ENCODE results near the gene UPB1.

Gene UPB1

GRCh38 chr22:24457894-24458420, 37.2 kb upstream of the UPB1 start:
- TF ChIP-seq TAF1 (IDR thresholded peaks at IDR 0.05; ENCODE audit: low read depth), result no peak
- no peak for TF ChIP-seq CEBPB (IDR thresholded peaks at IDR 0.05)
- TF ChIP-seq CREB1 (IDR thresholded peaks at IDR 0.05; ENCODE audit: low read depth), result no peak
- TF ChIP-seq TEAD4 (IDR thresholded peaks at IDR 0.05), result no peak
- TF ChIP-seq EGR1 (IDR thresholded peaks at IDR 0.05), result no peak
- TF ChIP-seq TCF12 (IDR thresholded peaks at IDR 0.05; ENCODE audit: low read depth), result no peak
- TF ChIP-seq, protein P1, sequence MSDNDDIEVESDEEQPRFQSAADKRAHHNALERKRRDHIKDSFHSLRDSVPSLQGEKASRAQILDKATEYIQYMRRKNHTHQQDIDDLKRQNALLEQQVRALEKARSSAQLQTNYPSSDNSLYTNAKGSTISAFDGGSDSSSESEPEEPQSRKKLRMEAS (IDR thresholded peaks at IDR 0.05), result no peak
- TF ChIP-seq FOXM1 (IDR thresholded peaks at IDR 0.05; ENCODE audit: borderline replicate concordance, low read depth), result no peak
- TF ChIP-seq EP300 (IDR thresholded peaks at IDR 0.05; ENCODE audit: borderline replicate concordance), result no peak

DNA sequence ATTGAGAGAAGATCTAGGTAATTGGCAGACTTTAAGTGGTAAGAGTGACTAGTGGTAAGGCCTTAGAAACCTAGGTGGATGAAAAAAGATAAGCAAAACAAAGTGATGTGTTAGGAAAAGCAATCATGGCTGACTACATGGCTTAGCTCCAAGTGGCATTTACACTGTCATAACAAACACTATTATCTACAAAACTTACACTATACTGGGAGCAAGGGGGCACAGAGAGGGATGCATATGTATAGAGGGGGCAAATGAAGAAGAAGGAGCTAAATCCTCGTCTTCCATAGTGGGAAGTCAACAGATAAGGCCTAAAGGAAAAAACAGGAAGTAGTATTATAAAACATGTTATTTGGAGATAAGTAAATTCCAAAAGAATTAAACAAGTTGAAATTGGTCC, 35.2 kb upstream of the UPB1 start:
- no peak for TF ChIP-seq CREB1 (IDR thresholded peaks at IDR 0.05; ENCODE audit: low read depth)
- TF ChIP-seq RAD21 (IDR thresholded peaks at IDR 0.05; ENCODE audit: low read depth), result no peak
- TF ChIP-seq, protein P2, sequence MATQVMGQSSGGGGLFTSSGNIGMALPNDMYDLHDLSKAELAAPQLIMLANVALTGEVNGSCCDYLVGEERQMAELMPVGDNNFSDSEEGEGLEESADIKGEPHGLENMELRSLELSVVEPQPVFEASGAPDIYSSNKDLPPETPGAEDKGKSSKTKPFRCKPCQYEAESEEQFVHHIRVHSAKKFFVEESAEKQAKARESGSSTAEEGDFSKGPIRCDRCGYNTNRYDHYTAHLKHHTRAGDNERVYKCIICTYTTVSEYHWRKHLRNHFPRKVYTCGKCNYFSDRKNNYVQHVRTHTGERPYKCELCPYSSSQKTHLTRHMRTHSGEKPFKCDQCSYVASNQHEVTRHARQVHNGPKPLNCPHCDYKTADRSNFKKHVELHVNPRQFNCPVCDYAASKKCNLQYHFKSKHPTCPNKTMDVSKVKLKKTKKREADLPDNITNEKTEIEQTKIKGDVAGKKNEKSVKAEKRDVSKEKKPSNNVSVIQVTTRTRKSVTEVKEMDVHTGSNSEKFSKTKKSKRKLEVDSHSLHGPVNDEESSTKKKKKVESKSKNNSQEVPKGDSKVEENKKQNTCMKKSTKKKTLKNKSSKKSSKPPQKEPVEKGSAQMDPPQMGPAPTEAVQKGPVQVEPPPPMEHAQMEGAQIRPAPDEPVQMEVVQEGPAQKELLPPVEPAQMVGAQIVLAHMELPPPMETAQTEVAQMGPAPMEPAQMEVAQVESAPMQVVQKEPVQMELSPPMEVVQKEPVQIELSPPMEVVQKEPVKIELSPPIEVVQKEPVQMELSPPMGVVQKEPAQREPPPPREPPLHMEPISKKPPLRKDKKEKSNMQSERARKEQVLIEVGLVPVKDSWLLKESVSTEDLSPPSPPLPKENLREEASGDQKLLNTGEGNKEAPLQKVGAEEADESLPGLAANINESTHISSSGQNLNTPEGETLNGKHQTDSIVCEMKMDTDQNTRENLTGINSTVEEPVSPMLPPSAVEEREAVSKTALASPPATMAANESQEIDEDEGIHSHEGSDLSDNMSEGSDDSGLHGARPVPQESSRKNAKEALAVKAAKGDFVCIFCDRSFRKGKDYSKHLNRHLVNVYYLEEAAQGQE (IDR thresholded peaks at IDR 0.05; ENCODE audit: low read depth), result no peak
- no peak for TF ChIP-seq FOXM1 (IDR thresholded peaks at IDR 0.05; ENCODE audit: borderline replicate concordance, low read depth)
- no peak for TF ChIP-seq EGR1 (IDR thresholded peaks at IDR 0.05)
- TF ChIP-seq ZBTB7A (IDR thresholded peaks at IDR 0.05; ENCODE audit: low read depth), result no peak
- no peak for TF ChIP-seq TEAD4 (IDR thresholded peaks at IDR 0.05)
- TF ChIP-seq, protein P1 (IDR thresholded peaks at IDR 0.05), result no peak
- TF ChIP-seq YY1 (IDR thresholded peaks at IDR 0.05; ENCODE audit: low read depth), result no peak
- TF ChIP-seq USF1 (IDR thresholded peaks at IDR 0.05), result no peak
- no peak for TF ChIP-seq NFIC (IDR thresholded peaks at IDR 0.05)
- no peak for TF ChIP-seq CEBPB (IDR thresholded peaks at IDR 0.05)
- no peak for TF ChIP-seq TCF12 (IDR thresholded peaks at IDR 0.05; ENCODE audit: low read depth)
- no peak for TF ChIP-seq EP300 (IDR thresholded peaks at IDR 0.05; ENCODE audit: borderline replicate concordance)
- TF ChIP-seq TAF1 (IDR thresholded peaks at IDR 0.05; ENCODE audit: low read depth), result no peak

GRCh38 chr22:24460418-24461089, 34.6 kb upstream of the UPB1 start:
- peak; percentile 65; the same call in 1 of the 2 replicates for TF ChIP-seq TCF12 (IDR thresholded peaks at IDR 0.05; ENCODE audit: low read depth)
- TF ChIP-seq NFIC (IDR thresholded peaks at IDR 0.05), result no peak
- TF ChIP-seq TAF1 (IDR thresholded peaks at IDR 0.05; ENCODE audit: low read depth), result no peak
- TF ChIP-seq TEAD4 (IDR thresholded peaks at IDR 0.05), result peak; percentile 61; the same call in 1 of the 2 replicates
- TF ChIP-seq, protein P2 (IDR thresholded peaks at IDR 0.05; ENCODE audit: low read depth), result no peak
- no peak for TF ChIP-seq CEBPB (IDR thresholded peaks at IDR 0.05)
- TF ChIP-seq EGR1 (IDR thresholded peaks at IDR 0.05), result no peak
- TF ChIP-seq USF1 (IDR thresholded peaks at IDR 0.05), result no peak
- no peak for TF ChIP-seq RAD21 (IDR thresholded peaks at IDR 0.05; ENCODE audit: low read depth)
- TF ChIP-seq, protein P1 (IDR thresholded peaks at IDR 0.05), result no peak
- TF ChIP-seq CREB1 (IDR thresholded peaks at IDR 0.05; ENCODE audit: low read depth), result no peak
- no peak for TF ChIP-seq FOXM1 (IDR thresholded peaks at IDR 0.05; ENCODE audit: borderline replicate concordance, low read depth)
- peak; percentile 34; the same call in 1 of the 2 replicates for TF ChIP-seq EP300 (IDR thresholded peaks at IDR 0.05; ENCODE audit: borderline replicate concordance)
- TF ChIP-seq YY1 (IDR thresholded peaks at IDR 0.05; ENCODE audit: low read depth), result peak; percentile 44; the same call in 1 of the 2 replicates
- TF ChIP-seq ZBTB7A (IDR thresholded peaks at IDR 0.05; ENCODE audit: low read depth), result no peak

GRCh38 chr22:24463071-24463760, 31.9 kb upstream of the UPB1 start:
- TF ChIP-seq CREB1 (IDR thresholded peaks at IDR 0.05; ENCODE audit: low read depth) (no peak), NFIC (IDR thresholded peaks at IDR 0.05) (no peak), EP300 (IDR thresholded peaks at IDR 0.05; ENCODE audit: borderline replicate concordance) (no peak)

GRCh38 chr22:24465566-24465965, 29.6 kb upstream of the UPB1 start:
- no peak for TF ChIP-seq EP300 (IDR thresholded peaks at IDR 0.05; ENCODE audit: borderline replicate concordance)
- TF ChIP-seq YY1 (IDR thresholded peaks at IDR 0.05; ENCODE audit: low read depth), result no peak
- TF ChIP-seq, protein P1 (IDR thresholded peaks at IDR 0.05), result no peak
- no peak for TF ChIP-seq RAD21 (IDR thresholded peaks at IDR 0.05; ENCODE audit: low read depth)
- no peak for TF ChIP-seq NFIC (IDR thresholded peaks at IDR 0.05)
- TF ChIP-seq ZBTB7A (IDR thresholded peaks at IDR 0.05; ENCODE audit: low read depth), result no peak

All from Ishikawa (cell line).